ENCODE data around the gene DCAF6.

DNA sequence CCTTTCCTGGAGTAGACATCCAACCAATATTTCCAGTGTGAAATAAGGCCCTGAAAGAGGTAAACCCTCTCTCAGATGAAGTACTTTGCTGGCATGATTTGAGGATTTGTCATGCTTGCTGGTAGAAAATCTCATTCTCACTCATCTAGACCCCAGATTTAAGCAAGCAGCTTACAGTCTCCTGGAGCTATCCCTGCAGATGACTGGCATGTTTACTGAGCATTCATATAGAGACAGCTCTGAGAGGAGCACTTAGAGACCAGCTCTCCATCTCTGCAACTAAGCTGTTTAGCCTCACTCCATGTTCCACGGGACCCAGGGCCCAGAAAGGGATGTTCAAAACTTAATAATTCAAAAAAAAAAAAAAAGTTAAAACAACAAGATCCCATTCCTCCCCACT is 166.0 kb downstream of the DCAF6 start:
- no peak for TF ChIP-seq POLR2AphosphoS5 (IDR thresholded peaks at IDR 0.05; ENCODE audit: borderline replicate concordance, low read depth, low read length)
- no peak for TF ChIP-seq FOXP2 (optimal IDR thresholded peaks at IDR 0.05; ENCODE audit: control extremely low read depth, extremely low read length, insufficient read depth)

Data from SK-N-MC (cell line).